ENCODE measurements around the gene GSDME.

DNA sequence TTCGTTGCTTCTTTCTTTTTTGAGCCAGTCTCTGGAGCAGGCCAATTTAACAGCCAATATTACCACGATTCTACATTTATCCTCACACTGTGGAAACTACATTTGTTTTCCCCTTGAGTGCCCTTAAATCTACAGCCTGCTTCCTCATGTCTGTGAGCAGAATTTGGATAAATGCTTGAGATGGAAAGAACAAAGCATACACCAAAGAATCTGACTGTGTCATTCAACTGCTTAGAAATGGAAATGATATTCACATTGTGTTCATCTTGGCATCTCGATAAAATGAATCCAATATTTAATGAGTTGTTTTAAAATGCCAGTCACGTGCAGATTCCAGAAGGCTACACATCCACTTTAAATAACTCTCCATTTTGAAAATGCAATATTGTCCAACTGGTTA, 41.0 kb upstream of the GSDME start:
- TF ChIP-seq YY1 (IDR thresholded peaks at IDR 0.05; ENCODE audit: insufficient read depth, insufficient read length), result no peak
- no peak for TF ChIP-seq ZNF274 (IDR thresholded peaks at IDR 0.05; ENCODE audit: low read depth, low read length)
